K562 (cell line): Measurements from ENCODE around the gene MAP7D1. TPM values are rescaled to one million over a fixed set of nuclear protein-coding genes. Genes with fewer than 3 reads are reported as not detected.

Source experiments
- ARNT ChIP-seq, 2 experiments: fragments of 450-650 bp; IDR thresholded peaks; 2 replicates each; pipeline ENCODE4 v1.6.1; 2016; ENCODE audit warnings: mild to moderate bottlenecking in 1 of 2
- ATF7 ChIP-seq: fragments of 450-650 bp; IDR thresholded peaks from 2 replicates; pipeline ENCODE4 v1.7.1; 2014; ENCODE audit warnings: mild to moderate bottlenecking, moderate library complexity
- GABPB1 ChIP-seq: sonication (generic); formaldehyde crosslinking; IDR thresholded peaks from 2 replicates; pipeline ENCODE4 v1.8.0; 2022; ENCODE audit warnings: mild to moderate bottlenecking, missing genetic modification reagents
- HDAC1 ChIP-seq, 2 experiments: fragments of 450-650 bp; IDR thresholded peaks; 2 replicates each; pipeline ENCODE4 v1.6.1; 2016 to 2017; ENCODE audit warnings: inconsistent platforms in 1 of 2, mild to moderate bottlenecking in 1 of 2, moderate library complexity in 1 of 2
- LEF1 ChIP-seq: fragments of 450-650 bp; IDR thresholded peaks from 2 replicates; pipeline ENCODE4 v1.6.1; 2016; ENCODE audit warnings: mild to moderate bottlenecking
- NFE2 ChIP-seq: IDR thresholded peaks from 2 replicates; pipeline ENCODE4 v1.6.1; 2014; ENCODE audit warnings: antibody characterized with exemption, low read depth
- PHF21A ChIP-seq: fragments of 450-650 bp; IDR thresholded peaks from 2 replicates; pipeline ENCODE4 v1.6.1; 2017; ENCODE audit warnings: low read depth, borderline replicate concordance
- PHF8 ChIP-seq: fragments of 200-600 bp; sonication (generic); IDR thresholded peaks from 2 replicates; pipeline ENCODE4 v1.6.1; 2012; ENCODE audit warnings: mixed run types, mild to moderate bottlenecking, inconsistent platforms, low read length, moderate library complexity, borderline replicate concordance
- POU5F1 ChIP-seq: fragments of 150-350 bp; IDR thresholded peaks from 2 replicates; pipeline ENCODE4 v1.6.1; 2014; ENCODE audit warnings: borderline replicate concordance, low read length, low read depth, mild to moderate bottlenecking; ENCODE audit not compliant: partially characterized antibody
- PPARD ChIP-seq: fragments of 250-450 bp; sonication (Bioruptor Pico); IDR thresholded peaks from 2 replicates; pipeline ENCODE4 v1.8.0; 2022; ENCODE audit warnings: inconsistent platforms, mild to moderate bottlenecking, moderate library complexity
- RBBP5 ChIP-seq: fragments of 200-600 bp; sonication (generic); IDR thresholded peaks from 2 replicates; pipeline ENCODE4 v1.6.1; 2012; ENCODE audit warnings: borderline replicate concordance, mild to moderate bottlenecking, low read length, control low read depth, inconsistent platforms; ENCODE audit not compliant: insufficient read depth, poor library complexity, severe bottlenecking
- RFX1 ChIP-seq: fragments of 450-650 bp; IDR thresholded peaks from 2 replicates; pipeline ENCODE4 v1.6.1; 2016; ENCODE audit warnings: mild to moderate bottlenecking, moderate library complexity
- SIN3A ChIP-seq, 2 experiments: fragments of 150-350 bp in 1 of 2; IDR thresholded peaks; 2 replicates each; pipeline ENCODE4 v1.6.1; 2011 to 2016; ENCODE audit warnings: borderline replicate concordance in 2 of 2, low read depth in 2 of 2, low read length in 2 of 2, mild to moderate bottlenecking in 2 of 2, moderate library complexity in 2 of 2; ENCODE audit not compliant: control insufficient read depth in 1 of 2
- SUPT5H ChIP-seq: fragments of 450-650 bp; IDR thresholded peaks from 2 replicates; pipeline ENCODE4 v1.6.1; 2016
- TAF1 ChIP-seq: IDR thresholded peaks from 2 replicates; pipeline ENCODE4 v1.6.1; 2011; ENCODE audit warnings: mild to moderate bottlenecking, low read length, moderate library complexity; ENCODE audit not compliant: insufficient read depth, control insufficient read depth, severe bottlenecking; ENCODE audit errors: extremely low read depth
- UBTF ChIP-seq, 2 experiments: IDR thresholded peaks; 2 replicates each; pipeline ENCODE4 v1.6.1; 2012; ENCODE audit warnings: improper control_type of control experiment in 2 of 2, low read depth in 2 of 2, low read length in 2 of 2, borderline replicate concordance in 1 of 2
- YY1 ChIP-seq, 3 experiments: IDR thresholded peaks; 2 replicates each; pipeline ENCODE4 v1.6.1; 2011; ENCODE audit warnings: low read length in 2 of 3, mild to moderate bottlenecking in 2 of 3, moderate library complexity in 2 of 3, borderline replicate concordance in 1 of 3, control low read depth in 1 of 3, low read depth in 1 of 3; ENCODE audit not compliant: insufficient read depth in 3 of 3, insufficient replicate concordance in 2 of 3, control insufficient read depth in 1 of 3, insufficient read length in 1 of 3; ENCODE audit errors: extremely low read depth in 1 of 3
- ZBTB1 ChIP-seq: sonication (generic); formaldehyde crosslinking; IDR thresholded peaks from 2 replicates; pipeline ENCODE4 v1.8.1; 2023; ENCODE audit warnings: missing genetic modification reagents, low read depth, mild to moderate bottlenecking, borderline replicate concordance
- ZKSCAN1 ChIP-seq: fragments of 150-350 bp; IDR thresholded peaks from 2 replicates; pipeline ENCODE4 v1.6.1; 2016; ENCODE audit warnings: low read depth, low read length
- ZNF384 ChIP-seq: IDR thresholded peaks from 2 replicates; pipeline ENCODE4 v1.6.1; 2012; ENCODE audit warnings: low read depth, low read length, improper control_type of control experiment
- ZNF445 ChIP-seq: fragments of 250-450 bp; sonication (Bioruptor Pico); IDR thresholded peaks from 2 replicates; pipeline ENCODE4 v1.4.0; 2020; ENCODE audit warnings: low read depth, mild to moderate bottlenecking, moderate library complexity
- ZNF766 ChIP-seq: fragments of 200-800 bp; sonication (Bioruptor generic); conservative IDR thresholded peaks from 2 replicates; pipeline ENCODE4 v1.6.1; 2016; ENCODE audit warnings: missing genetic modification characterization, missing compliant biosample characterization
- polyA plus RNA-seq, 8 experiments: library from polyadenylated mRNA; depleted of rRNA in 4 of 8; stranded (reverse) in 5 of 8; unstranded in 3 of 8; fragments of >200 nt; fragmentation: Nextera tagmentation in 2 of 8; fragmentation: Illumina TruSeq in 1 of 8; extraction: Ambion mirVana in 2 of 8; extraction: Trizol in 1 of 8; gene quantifications; 2 replicates each; pipeline versions ENCODE4 v1.2.1 to v1.2.3, GENCODE V29; 2011 to 2014; ENCODE audit warnings: inconsistent platforms in 1 of 8, missing spikeins in 1 of 8
- total RNA-seq, 7 experiments: library from RNA; depleted of rRNA in 6 of 7; stranded (reverse); fragments of >200 nt in 6 of 7; fragmentation: Illumina TruSeq in 2 of 7; extraction: Trizol in 2 of 7; gene quantifications; 2 replicates each; pipeline versions ENCODE4 v1.2.1 to v1.2.3, GENCODE V29; 2011 to 2021; ENCODE audit warnings: low replicate concordance in 1 of 7
- TF ChIP-seq, protein P1 (sequence below): conservative IDR thresholded peaks from 2 replicates; pipeline ENCODE4 v1.6.1; 2011; ENCODE audit warnings: low read depth, mild to moderate bottlenecking, low read length; ENCODE audit not compliant: control insufficient read depth

Gene MAP7D1
- total and polyA plus RNA-seq, 9 of the 15 experiments (the other 6 are each of a cell fraction or from before 2014, with no cell fraction given): 3.6 to 108 (median 34.5) TPM

GRCh38 chr1:36150296-36151133 lies 5.4 kb upstream of the MAP7D1 start (continued):
- TF ChIP-seq UBTF (IDR thresholded peaks at IDR 0.05; ENCODE audit: borderline replicate concordance in 1 of 2, low read depth in 2 of 2, low read length in 2 of 2): 0 out of 4 replicates have a peak, but pooled peaks of 1 of the 2 experiments have one; percentile 51
- TF ChIP-seq POU5F1: peak; percentile 36
- TF ChIP-seq, protein P1, sequence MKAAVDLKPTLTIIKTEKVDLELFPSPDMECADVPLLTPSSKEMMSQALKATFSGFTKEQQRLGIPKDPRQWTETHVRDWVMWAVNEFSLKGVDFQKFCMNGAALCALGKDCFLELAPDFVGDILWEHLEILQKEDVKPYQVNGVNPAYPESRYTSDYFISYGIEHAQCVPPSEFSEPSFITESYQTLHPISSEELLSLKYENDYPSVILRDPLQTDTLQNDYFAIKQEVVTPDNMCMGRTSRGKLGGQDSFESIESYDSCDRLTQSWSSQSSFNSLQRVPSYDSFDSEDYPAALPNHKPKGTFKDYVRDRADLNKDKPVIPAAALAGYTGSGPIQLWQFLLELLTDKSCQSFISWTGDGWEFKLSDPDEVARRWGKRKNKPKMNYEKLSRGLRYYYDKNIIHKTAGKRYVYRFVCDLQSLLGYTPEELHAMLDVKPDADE: peak; percentile 59
- peak; percentile 89 for TF ChIP-seq NFE2
- peak; percentile 53; the same call in 1 of the 2 replicates for TF ChIP-seq PHF8
- peak in 1 of 2 experiments; percentile 70; a peak in 2 of 4 replicates for TF ChIP-seq HDAC1 (IDR thresholded peaks at IDR 0.05)
- no peak for TF ChIP-seq PPARD (CRISPR knock-in tag)
- TF ChIP-seq ARNT (IDR thresholded peaks at IDR 0.05): no peak
- TF ChIP-seq RBBP5: peak; percentile 51
- no peak for TF ChIP-seq ZNF384
- TF ChIP-seq LEF1: 0 out of 2 replicates have a peak, but pooled peaks have one; percentile 18
- TF ChIP-seq GABPB1: peak; percentile 44; the same call in 1 of the 2 replicates
- TF ChIP-seq RFX1: peak; percentile 82; the same call in 1 of the 2 replicates
- peak; percentile 69 for TF ChIP-seq TAF1
- TF ChIP-seq ZKSCAN1: peak; percentile 64
- TF ChIP-seq ZBTB1: peak; percentile 66; the same call in 1 of the 2 replicates
- peak in 1 of 2 experiments; percentile 14; a peak in 1 of 4 replicates for TF ChIP-seq SIN3A (IDR thresholded peaks at IDR 0.05; ENCODE audit: borderline replicate concordance in 2 of 2, control insufficient read depth in 1 of 2, low read depth in 2 of 2, low read length in 2 of 2)
- peak; percentile 65; the same call in 1 of the 2 replicates for TF ChIP-seq ATF7
- peak; percentile 58; the same call in 1 of the 2 replicates for TF ChIP-seq ZNF766 (CRISPR knock-in tag)
- TF ChIP-seq ZNF445 (CRISPR knock-in tag): no peak
- TF ChIP-seq YY1 (IDR thresholded peaks at IDR 0.05; ENCODE audit: borderline replicate concordance in 1 of 3, control insufficient read depth in 1 of 3, extremely low read depth in 1 of 3, insufficient read depth in 3 of 3, insufficient read length in 1 of 3, insufficient replicate concordance in 2 of 3, low read depth in 1 of 3, low read length in 2 of 3): peak in 2 of 3 experiments; percentile 43 to 52
- peak; percentile 52; the same call in 1 of the 2 replicates for TF ChIP-seq PHF21A
- TF ChIP-seq SUPT5H: peak; percentile 62
